ENCODE measurements around the gene SSUH2.

DNA sequence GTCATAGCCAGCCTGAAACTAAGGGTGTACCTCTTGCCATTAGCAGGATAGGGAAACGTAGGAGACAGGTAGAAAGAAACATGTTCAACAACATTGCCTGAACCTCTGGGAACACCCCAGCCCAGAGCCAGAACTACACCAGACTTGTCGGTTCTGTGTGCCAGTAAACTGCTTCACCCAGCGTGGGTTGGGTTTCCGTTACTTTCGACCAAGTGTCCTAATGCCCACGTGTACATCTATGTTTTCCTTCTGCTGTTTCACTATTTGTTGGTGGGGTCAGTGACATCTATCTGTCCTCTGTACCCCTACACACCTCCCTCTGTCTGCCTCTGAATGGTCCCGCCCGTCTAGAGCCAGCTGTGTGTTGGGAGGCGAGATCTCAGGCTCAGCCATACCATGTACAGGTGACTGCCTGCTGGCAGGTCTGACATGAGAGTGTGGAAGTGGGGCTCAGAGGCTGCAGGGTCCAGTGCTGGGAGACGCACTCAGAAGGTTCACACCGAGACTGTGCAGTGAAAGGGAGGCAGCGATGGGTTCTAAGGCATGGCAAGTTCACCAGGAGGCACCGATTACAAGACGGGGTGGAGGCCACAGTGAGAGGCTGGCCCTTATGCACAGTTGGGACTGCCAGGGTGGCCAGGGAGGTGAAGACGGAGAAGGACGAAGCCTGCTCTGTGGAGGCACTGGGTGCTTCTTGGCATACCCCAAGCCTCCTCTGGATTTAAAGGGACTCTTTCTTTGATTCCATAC is 36.4 kb downstream of the SSUH2 start:
- TF ChIP-seq, protein P1, sequence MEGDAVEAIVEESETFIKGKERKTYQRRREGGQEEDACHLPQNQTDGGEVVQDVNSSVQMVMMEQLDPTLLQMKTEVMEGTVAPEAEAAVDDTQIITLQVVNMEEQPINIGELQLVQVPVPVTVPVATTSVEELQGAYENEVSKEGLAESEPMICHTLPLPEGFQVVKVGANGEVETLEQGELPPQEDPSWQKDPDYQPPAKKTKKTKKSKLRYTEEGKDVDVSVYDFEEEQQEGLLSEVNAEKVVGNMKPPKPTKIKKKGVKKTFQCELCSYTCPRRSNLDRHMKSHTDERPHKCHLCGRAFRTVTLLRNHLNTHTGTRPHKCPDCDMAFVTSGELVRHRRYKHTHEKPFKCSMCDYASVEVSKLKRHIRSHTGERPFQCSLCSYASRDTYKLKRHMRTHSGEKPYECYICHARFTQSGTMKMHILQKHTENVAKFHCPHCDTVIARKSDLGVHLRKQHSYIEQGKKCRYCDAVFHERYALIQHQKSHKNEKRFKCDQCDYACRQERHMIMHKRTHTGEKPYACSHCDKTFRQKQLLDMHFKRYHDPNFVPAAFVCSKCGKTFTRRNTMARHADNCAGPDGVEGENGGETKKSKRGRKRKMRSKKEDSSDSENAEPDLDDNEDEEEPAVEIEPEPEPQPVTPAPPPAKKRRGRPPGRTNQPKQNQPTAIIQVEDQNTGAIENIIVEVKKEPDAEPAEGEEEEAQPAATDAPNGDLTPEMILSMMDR (IDR thresholded peaks at IDR 0.05): no peak
- TF ChIP-seq POLR2A (IDR thresholded peaks at IDR 0.05): no peak
